VCaP (cell line): Measurements from ENCODE around the gene DPM3.
A peak's percentile ranks its signal among the peaks of the same experiment; 100 is the strongest.

Source experiments
- H3K27ac ChIP-seq: fragments of 450-650 bp; 2 replicates; pipeline ENCODE4 v1.5.1; 2017
- TF ChIP-seq, protein P1 (sequence below): fragments of 450-650 bp; conservative IDR thresholded peaks from 2 replicates; pipeline ENCODE4 v1.5.1; 2017; ENCODE audit warnings: mild to moderate bottlenecking, moderate library complexity

DPM3 gene

GRCh38 chr1:155128755-155129473 lies 11.4 kb downstream of the DPM3 start:
- H3K27ac ChIP-seq = peak overlapping the region; percentile 100
- TF ChIP-seq, protein P1, sequence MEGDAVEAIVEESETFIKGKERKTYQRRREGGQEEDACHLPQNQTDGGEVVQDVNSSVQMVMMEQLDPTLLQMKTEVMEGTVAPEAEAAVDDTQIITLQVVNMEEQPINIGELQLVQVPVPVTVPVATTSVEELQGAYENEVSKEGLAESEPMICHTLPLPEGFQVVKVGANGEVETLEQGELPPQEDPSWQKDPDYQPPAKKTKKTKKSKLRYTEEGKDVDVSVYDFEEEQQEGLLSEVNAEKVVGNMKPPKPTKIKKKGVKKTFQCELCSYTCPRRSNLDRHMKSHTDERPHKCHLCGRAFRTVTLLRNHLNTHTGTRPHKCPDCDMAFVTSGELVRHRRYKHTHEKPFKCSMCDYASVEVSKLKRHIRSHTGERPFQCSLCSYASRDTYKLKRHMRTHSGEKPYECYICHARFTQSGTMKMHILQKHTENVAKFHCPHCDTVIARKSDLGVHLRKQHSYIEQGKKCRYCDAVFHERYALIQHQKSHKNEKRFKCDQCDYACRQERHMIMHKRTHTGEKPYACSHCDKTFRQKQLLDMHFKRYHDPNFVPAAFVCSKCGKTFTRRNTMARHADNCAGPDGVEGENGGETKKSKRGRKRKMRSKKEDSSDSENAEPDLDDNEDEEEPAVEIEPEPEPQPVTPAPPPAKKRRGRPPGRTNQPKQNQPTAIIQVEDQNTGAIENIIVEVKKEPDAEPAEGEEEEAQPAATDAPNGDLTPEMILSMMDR = no peak

GRCh38 chr1:155127967-155128754 lies 12.2 kb downstream of the DPM3 start:
- H3K27ac ChIP-seq = peak overlapping the region; percentile 100
- TF ChIP-seq, protein P1 = no peak

GRCh38 chr1:155127105-155127966 lies 13.0 kb downstream of the DPM3 start, which contains the start of gene EFNA1:
Gene EFNA1 (plus strand): TSS chr1:155127876. CDS start chr1:155127978, 102 bp downstream.
- peak within 1 kb of the TSS; percentile 100 for H3K27ac ChIP-seq
- TF ChIP-seq, protein P1 = no peak

GRCh38 chr1:155126556-155127104 lies 13.7 kb downstream of the DPM3 start:
- TF ChIP-seq, protein P1 = no peak
- H3K27ac ChIP-seq = peak overlapping the region; percentile 100

DNA sequence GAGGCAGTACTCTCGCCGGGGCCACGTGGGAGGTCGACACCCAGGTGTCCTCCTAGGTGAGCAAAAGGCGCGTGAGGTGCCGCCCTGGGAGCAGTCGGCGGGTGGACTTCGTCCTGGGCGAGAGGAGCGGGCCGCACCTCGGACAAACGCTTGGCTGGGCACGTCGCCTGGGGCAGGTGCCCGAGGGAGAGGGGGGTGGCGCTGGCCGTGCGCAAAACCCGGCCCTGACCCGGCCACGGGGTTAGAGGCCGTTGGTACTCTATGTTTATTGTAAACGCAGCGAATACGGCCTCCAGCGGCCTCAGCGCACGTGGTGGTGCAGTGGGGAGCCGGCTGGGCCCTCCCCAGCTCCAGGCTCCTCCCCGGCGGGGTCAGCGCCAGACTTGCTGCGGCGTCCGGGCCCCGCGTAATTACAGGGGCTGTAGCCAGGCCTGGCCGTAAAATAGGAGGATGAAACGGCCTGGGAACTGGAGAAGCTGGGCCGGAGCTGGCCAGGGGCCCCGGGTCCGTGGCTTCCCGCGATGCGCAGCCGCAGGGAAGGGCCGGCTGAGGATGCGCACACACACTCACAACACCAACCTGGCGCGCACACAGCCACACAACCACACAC lies 14.3 kb downstream of the DPM3 start:
- H3K27ac ChIP-seq = peak overlapping the region; percentile 100
- TF ChIP-seq, protein P1 = no peak

- TF ChIP-seq, protein P1 = no peak
Measured at GRCh38 chr1:155125511-155125945, 14.8 kb downstream of the DPM3 start.

More at GRCh38 chr1:155125511-155125945, 14.8 kb downstream of the DPM3 start:
- H3K27ac ChIP-seq = peak overlapping the region; percentile 100; the same call in 1 of the 2 replicates
